H1 (cell line): Measurements from ENCODE around the gene FAM81A. TPM values are rescaled to one million over a fixed set of nuclear protein-coding genes. Genes with fewer than 3 reads are reported as not detected.

ENCODE experiments used
- JUND ChIP-seq: IDR thresholded peaks from 2 replicates; pipeline ENCODE4 v1.6.1; 2011; ENCODE audit warnings: mild to moderate bottlenecking, improper control_type of control experiment, low read length
- KDM1A ChIP-seq: fragments of 200-600, 300-600 bp; sonication (generic); IDR thresholded peaks from 2 replicates; pipeline ENCODE4 v1.7.1; 2016; ENCODE audit warnings: mild to moderate bottlenecking, low read length, borderline replicate concordance
- RXRA ChIP-seq: IDR thresholded peaks from 2 replicates; pipeline ENCODE4 v1.6.1; 2011; ENCODE audit warnings: low read depth, mild to moderate bottlenecking, low read length, moderate library complexity; ENCODE audit not compliant: insufficient read depth
- SIRT6 ChIP-seq: IDR thresholded peaks from one replicate; pipeline ENCODE4 v1.7.1; 2012; ENCODE audit warnings: low read length, inconsistent platforms
- polyA plus RNA-seq, 7 experiments: library from polyadenylated mRNA; depleted of rRNA in 3 of 7; stranded (reverse) in 5 of 7; unstranded in 2 of 7; fragments of >200 nt in 5 of 7; fragments of 200-250 nt in 2 of 7; gene quantifications; 1 replicate in 5 of 7; 2 replicates in 1 of 7; 4 replicates in 1 of 7; pipeline versions ENCODE4 v1.2.1 to v1.2.3, GENCODE V29; 2011 to 2013; ENCODE audit warnings: missing spikeins in 2 of 7, mixed read lengths in 2 of 7
- total RNA-seq: library from RNA; stranded (reverse); fragmentation: NEBNext Ultra II Directional; extraction: Animal tissue kit (Norgen Biotek cat#: 25700); gene quantifications from 2 replicates; pipeline ENCODE4 v1.2.1, GENCODE V29; 2021
- TF ChIP-seq, protein P1 (sequence below): fragments of 300-600 bp; sonication (generic); IDR thresholded peaks from 2 replicates; pipeline ENCODE4 v1.7.1; 2012; ENCODE audit warnings: low read length, moderate library complexity, mild to moderate bottlenecking, inconsistent platforms; ENCODE audit not compliant: insufficient replicate concordance

The FAM81A gene
- total and polyA plus RNA-seq, 2 of the 8 experiments (the other 6 are each of a cell fraction or from before 2014, with no cell fraction given) = 0.56 to 3.0 TPM

DNA sequence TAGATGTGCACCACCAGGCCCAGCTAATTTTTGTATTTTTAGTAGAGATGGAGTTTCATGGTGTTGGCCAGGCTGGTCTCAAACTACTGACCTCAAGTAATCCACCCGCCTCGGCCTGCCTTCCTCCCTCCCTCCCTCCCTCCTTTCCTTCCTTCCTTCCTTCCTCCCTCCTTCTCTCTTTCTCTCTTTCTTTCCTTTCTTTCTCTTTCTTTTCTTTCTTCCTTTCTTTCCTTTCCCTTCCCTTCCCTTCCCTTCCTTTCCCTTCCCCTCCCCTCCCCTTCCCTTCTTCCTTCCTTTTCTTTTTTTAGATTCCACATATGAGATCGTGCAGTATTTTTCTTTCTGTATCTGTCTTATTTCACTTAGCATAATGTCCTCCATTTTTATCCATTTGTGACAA is 81.3 kb downstream of the FAM81A start (continued):
- TF ChIP-seq, protein P1, sequence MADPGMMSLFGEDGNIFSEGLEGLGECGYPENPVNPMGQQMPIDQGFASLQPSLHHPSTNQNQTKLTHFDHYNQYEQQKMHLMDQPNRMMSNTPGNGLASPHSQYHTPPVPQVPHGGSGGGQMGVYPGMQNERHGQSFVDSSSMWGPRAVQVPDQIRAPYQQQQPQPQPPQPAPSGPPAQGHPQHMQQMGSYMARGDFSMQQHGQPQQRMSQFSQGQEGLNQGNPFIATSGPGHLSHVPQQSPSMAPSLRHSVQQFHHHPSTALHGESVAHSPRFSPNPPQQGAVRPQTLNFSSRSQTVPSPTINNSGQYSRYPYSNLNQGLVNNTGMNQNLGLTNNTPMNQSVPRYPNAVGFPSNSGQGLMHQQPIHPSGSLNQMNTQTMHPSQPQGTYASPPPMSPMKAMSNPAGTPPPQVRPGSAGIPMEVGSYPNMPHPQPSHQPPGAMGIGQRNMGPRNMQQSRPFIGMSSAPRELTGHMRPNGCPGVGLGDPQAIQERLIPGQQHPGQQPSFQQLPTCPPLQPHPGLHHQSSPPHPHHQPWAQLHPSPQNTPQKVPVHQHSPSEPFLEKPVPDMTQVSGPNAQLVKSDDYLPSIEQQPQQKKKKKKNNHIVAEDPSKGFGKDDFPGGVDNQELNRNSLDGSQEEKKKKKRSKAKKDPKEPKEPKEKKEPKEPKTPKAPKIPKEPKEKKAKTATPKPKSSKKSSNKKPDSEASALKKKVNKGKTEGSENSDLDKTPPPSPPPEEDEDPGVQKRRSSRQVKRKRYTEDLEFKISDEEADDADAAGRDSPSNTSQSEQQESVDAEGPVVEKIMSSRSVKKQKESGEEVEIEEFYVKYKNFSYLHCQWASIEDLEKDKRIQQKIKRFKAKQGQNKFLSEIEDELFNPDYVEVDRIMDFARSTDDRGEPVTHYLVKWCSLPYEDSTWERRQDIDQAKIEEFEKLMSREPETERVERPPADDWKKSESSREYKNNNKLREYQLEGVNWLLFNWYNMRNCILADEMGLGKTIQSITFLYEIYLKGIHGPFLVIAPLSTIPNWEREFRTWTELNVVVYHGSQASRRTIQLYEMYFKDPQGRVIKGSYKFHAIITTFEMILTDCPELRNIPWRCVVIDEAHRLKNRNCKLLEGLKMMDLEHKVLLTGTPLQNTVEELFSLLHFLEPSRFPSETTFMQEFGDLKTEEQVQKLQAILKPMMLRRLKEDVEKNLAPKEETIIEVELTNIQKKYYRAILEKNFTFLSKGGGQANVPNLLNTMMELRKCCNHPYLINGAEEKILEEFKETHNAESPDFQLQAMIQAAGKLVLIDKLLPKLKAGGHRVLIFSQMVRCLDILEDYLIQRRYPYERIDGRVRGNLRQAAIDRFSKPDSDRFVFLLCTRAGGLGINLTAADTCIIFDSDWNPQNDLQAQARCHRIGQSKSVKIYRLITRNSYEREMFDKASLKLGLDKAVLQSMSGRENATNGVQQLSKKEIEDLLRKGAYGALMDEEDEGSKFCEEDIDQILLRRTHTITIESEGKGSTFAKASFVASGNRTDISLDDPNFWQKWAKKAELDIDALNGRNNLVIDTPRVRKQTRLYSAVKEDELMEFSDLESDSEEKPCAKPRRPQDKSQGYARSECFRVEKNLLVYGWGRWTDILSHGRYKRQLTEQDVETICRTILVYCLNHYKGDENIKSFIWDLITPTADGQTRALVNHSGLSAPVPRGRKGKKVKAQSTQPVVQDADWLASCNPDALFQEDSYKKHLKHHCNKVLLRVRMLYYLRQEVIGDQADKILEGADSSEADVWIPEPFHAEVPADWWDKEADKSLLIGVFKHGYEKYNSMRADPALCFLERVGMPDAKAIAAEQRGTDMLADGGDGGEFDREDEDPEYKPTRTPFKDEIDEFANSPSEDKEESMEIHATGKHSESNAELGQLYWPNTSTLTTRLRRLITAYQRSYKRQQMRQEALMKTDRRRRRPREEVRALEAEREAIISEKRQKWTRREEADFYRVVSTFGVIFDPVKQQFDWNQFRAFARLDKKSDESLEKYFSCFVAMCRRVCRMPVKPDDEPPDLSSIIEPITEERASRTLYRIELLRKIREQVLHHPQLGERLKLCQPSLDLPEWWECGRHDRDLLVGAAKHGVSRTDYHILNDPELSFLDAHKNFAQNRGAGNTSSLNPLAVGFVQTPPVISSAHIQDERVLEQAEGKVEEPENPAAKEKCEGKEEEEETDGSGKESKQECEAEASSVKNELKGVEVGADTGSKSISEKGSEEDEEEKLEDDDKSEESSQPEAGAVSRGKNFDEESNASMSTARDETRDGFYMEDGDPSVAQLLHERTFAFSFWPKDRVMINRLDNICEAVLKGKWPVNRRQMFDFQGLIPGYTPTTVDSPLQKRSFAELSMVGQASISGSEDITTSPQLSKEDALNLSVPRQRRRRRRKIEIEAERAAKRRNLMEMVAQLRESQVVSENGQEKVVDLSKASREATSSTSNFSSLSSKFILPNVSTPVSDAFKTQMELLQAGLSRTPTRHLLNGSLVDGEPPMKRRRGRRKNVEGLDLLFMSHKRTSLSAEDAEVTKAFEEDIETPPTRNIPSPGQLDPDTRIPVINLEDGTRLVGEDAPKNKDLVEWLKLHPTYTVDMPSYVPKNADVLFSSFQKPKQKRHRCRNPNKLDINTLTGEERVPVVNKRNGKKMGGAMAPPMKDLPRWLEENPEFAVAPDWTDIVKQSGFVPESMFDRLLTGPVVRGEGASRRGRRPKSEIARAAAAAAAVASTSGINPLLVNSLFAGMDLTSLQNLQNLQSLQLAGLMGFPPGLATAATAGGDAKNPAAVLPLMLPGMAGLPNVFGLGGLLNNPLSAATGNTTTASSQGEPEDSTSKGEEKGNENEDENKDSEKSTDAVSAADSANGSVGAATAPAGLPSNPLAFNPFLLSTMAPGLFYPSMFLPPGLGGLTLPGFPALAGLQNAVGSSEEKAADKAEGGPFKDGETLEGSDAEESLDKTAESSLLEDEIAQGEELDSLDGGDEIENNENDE = no peak
- TF ChIP-seq RXRA (no peak), SIRT6 (no peak), JUND (no peak), KDM1A (no peak)
